IPS DF 6.9 (cell line): ENCODE data around the gene NADK2.

ENCODE experiments used
- DNase-seq: peaks from one replicate; pipeline ENCODE4 v3.0.0-alpha.2; 2013; ENCODE audit warnings: low read depth, low spot score
- H3K27ac ChIP-seq: one replicate; pipeline ENCODE4 v1.5.1; 2013; ENCODE audit warnings: low read length, control low read depth
- H3K27me3 ChIP-seq: 2 replicates; pipeline ENCODE4 v1.6.1; 2013; ENCODE audit warnings: mild to moderate bottlenecking, low read length; ENCODE audit not compliant: control insufficient read depth, insufficient read depth
- H3K36me3 ChIP-seq: 2 replicates; pipeline ENCODE4 v1.6.1; 2013; ENCODE audit warnings: low read length; ENCODE audit not compliant: control insufficient read depth, insufficient read depth
- H3K4me1 ChIP-seq: 2 replicates; pipeline ENCODE4 v1.6.1; 2013; ENCODE audit warnings: low read length; ENCODE audit not compliant: control insufficient read depth, insufficient read depth
- H3K4me3 ChIP-seq: 2 replicates; pipeline ENCODE4 v1.5.1; 2013; ENCODE audit warnings: mild to moderate bottlenecking, low read length
- H3K9me3 ChIP-seq: 2 replicates; pipeline ENCODE4 v1.6.1; 2013; ENCODE audit warnings: low read length, inconsistent platforms; ENCODE audit not compliant: control insufficient read depth, insufficient read depth
- WGBS: extraction: QIAGEN DNeasy Blood & Tissue Kit; methylation state at CpG from one replicate; pipeline ENCODE4 v1.1.7; 2013; ENCODE audit warnings: mixed read lengths, missing lambda C conversion rate; ENCODE audit not compliant: insufficient read length, insufficient coverage; 5-methylcytosine and 5-hydroxymethylcytosine counted together

The NADK2 gene

GRCh38 chr5:36152324-36153297 lies 89.1 kb downstream of the NADK2 start:
- DNase-seq = no peak
- H3K27ac ChIP-seq = no peak overlapping the region
- peak overlapping the region; percentile 90; the same call in 1 of the 2 replicates for H3K4me3 ChIP-seq

GRCh38 chr5:36151434-36152323 lies 90.0 kb downstream of the NADK2 start, which contains the start of the genes LMBRD2 and SKP2:
TSS of gene LMBRD2 (minus strand) at chr5:36151887. CDS start at chr5:36143349, 8,538 bp downstream.
TSS of gene SKP2 (plus strand) at chr5:36152111. CDS start at chr5:36152263, 152 bp downstream.
- no CpG with 5 or more reads among the region's 81 CpGs for WGBS
- DNase-seq = peak; percentile 96
- peaks cover 6% of the 10 kb centered on the region; the same call in 1 of the 2 replicates for H3K36me3 ChIP-seq
- H3K9me3 ChIP-seq = no peaks in the 10 kb centered on the region
- no peaks in the 10 kb centered on the region for H3K4me1 ChIP-seq
- no peak within 1 kb of the TSS for H3K27ac ChIP-seq
- H3K4me3 ChIP-seq = peak within 1 kb of the TSS; percentile 90
- no peaks in the 10 kb centered on the region for H3K27me3 ChIP-seq

More at GRCh38 chr5:36152324-36153297, 89.1 kb downstream of the NADK2 start:
- Histone ChIP-seq H3K27me3 (no peaks in the 10 kb centered on the region), H3K4me1 (no peaks in the 10 kb centered on the region), H3K36me3 (peaks cover 8% of the 10 kb centered on the region; the same call in 1 of the 2 replicates), H3K9me3 (no peaks in the 10 kb centered on the region)
- WGBS = no CpG with 5 or more reads among the region's 24 CpGs

- Histone ChIP-seq H3K27me3 (no peaks in the 10 kb centered on the region), H3K9me3 (no peaks in the 10 kb centered on the region), H3K4me3 (peak overlapping the region; percentile 90; the same call in 1 of the 2 replicates), H3K27ac (no peak overlapping the region), H3K36me3 (0 out of 2 replicates have a peak, but pooled peaks cover under 1% of the 10 kb centered on the region), H3K4me1 (no peaks in the 10 kb centered on the region)
- no peak for DNase-seq
- no CpG with 5 or more reads among the region's 23 CpGs for WGBS
Measured at GRCh38 chr5:36150676-36151433, 90.9 kb downstream of the NADK2 start.

- Histone ChIP-seq H3K36me3 (no peaks in the 10 kb centered on the region), H3K4me1 (no peaks in the 10 kb centered on the region), H3K9me3 (no peaks in the 10 kb centered on the region), H3K4me3 (no peak overlapping the region), H3K27ac (no peak overlapping the region), H3K27me3 (no peaks in the 10 kb centered on the region)
- no peak for DNase-seq
- no CpG with 5 or more reads among the region's 2 CpGs for WGBS
Measured at GRCh38 chr5:36147681-36148080, 94.0 kb downstream of the NADK2 start.

- no CpG with 5 or more reads among the region's 3 CpGs for WGBS
- no peak for DNase-seq
- H3K4me3 ChIP-seq = no peak overlapping the region
- H3K9me3 ChIP-seq = no peaks in the 10 kb centered on the region
- H3K27me3 ChIP-seq = no peaks in the 10 kb centered on the region
- no peak overlapping the region for H3K27ac ChIP-seq
- H3K4me1 ChIP-seq = no peaks in the 10 kb centered on the region
- H3K36me3 ChIP-seq = no peaks in the 10 kb centered on the region
Measured at GRCh38 chr5:36146390-36146789, 95.3 kb downstream of the NADK2 start.

- Histone ChIP-seq H3K36me3 (no peaks in the 10 kb centered on the region), H3K4me1 (no peaks in the 10 kb centered on the region), H3K27me3 (no peaks in the 10 kb centered on the region), H3K4me3 (no peak overlapping the region), H3K9me3 (no peaks in the 10 kb centered on the region), H3K27ac (no peak overlapping the region)
- WGBS = no CpG with 5 or more reads among the region's 4 CpGs
- DNase-seq = no peak
Measured at GRCh38 chr5:36145311-36145710, 96.4 kb downstream of the NADK2 start.
